Left forelimb (tissue), 1 donor: ENCODE results near the gene SNRNP70.
"Not testable (repeated sequence)": the region's sequence is repeated elsewhere in the genome, so short reads cannot be mapped to it uniquely, and the experiment has no call there.

Source experiments
- DNase-seq: peaks from one replicate; pipeline ENCODE4 v3.0.0-alpha.2; 2018; ENCODE audit warnings: low spot score

The SNRNP70 gene

GRCh38 chr19:49085020-49085867 is at the start of gene SNRNP70:
TSS of gene SNRNP70 (plus strand) at chr19:49085451. CDS start at chr19:49086415, 964 bp downstream.
- DNase-seq, result peak; percentile 100

- not testable (repeated sequence) for DNase-seq
These were observed 48.4 kb upstream of the SNRNP70 start, which contains the start of gene CGB1 for GRCh38 chr19:49036815-49037214. TSS of gene CGB1 (minus strand) at chr19:49036895. CDS start at chr19:49036711, 184 bp downstream.

GRCh38 chr19:49038111-49038510 is 47.1 kb upstream of the SNRNP70 start:
- not testable (repeated sequence) for DNase-seq

GRCh38 chr19:49038557-49039276 is 46.5 kb upstream of the SNRNP70 start:
- not testable (repeated sequence) for DNase-seq

GRCh38 chr19:49039736-49040135 is 45.5 kb upstream of the SNRNP70 start:
- not testable (repeated sequence) for DNase-seq

- no peak for DNase-seq
These were observed 43.1 kb upstream of the SNRNP70 start for GRCh38 chr19:49042177-49042576.

GRCh38 chr19:49042666-49043065 is 42.6 kb upstream of the SNRNP70 start:
- not testable (repeated sequence) for DNase-seq

GRCh38 chr19:49043548-49043947 is 41.7 kb upstream of the SNRNP70 start, which contains the start of gene CGB5:
TSS of gene CGB5 (plus strand) at chr19:49043848. CDS start at chr19:49044210, 362 bp downstream.
- DNase-seq, result not testable (repeated sequence)

GRCh38 chr19:49049011-49049410 is 36.2 kb upstream of the SNRNP70 start, which contains the start of gene CGB8:
TSS of gene CGB8 (minus strand) at chr19:49049111. CDS start at chr19:49048739, 372 bp downstream.
- not testable (repeated sequence) for DNase-seq

GRCh38 chr19:49049834-49050233 is 35.4 kb upstream of the SNRNP70 start:
- DNase-seq, result not testable (repeated sequence)

GRCh38 chr19:49050376-49051033 is 34.7 kb upstream of the SNRNP70 start:
- DNase-seq, result not testable (repeated sequence)

GRCh38 chr19:49056101-49056901 is 28.9 kb upstream of the SNRNP70 start:
- DNase-seq, result no peak

GRCh38 chr19:49056902-49057596 is 28.2 kb upstream of the SNRNP70 start:
- DNase-seq, result not testable (repeated sequence)

GRCh38 chr19:49057636-49058234 is 27.5 kb upstream of the SNRNP70 start, which contains the start of gene CGB7:
TSS of gene CGB7 (minus strand) at chr19:49057749. CDS start at chr19:49055375, 2,374 bp downstream.
- no peak for DNase-seq

- DNase-seq, result no peak
These were observed 26.7 kb upstream of the SNRNP70 start for GRCh38 chr19:49058562-49058961.

GRCh38 chr19:49059053-49059452 is 26.2 kb upstream of the SNRNP70 start:
- no peak for DNase-seq

- DNase-seq, result no peak
These were observed 24.3 kb upstream of the SNRNP70 start for GRCh38 chr19:49061000-49061399.

- DNase-seq, result no peak
These were observed 23.8 kb upstream of the SNRNP70 start for GRCh38 chr19:49061445-49061844.

- DNase-seq, result no peak
These were observed 21.1 kb upstream of the SNRNP70 start for GRCh38 chr19:49064029-49064629.
